ENCODE measurements around the gene ZNF687.

Gene ZNF687

DNA sequence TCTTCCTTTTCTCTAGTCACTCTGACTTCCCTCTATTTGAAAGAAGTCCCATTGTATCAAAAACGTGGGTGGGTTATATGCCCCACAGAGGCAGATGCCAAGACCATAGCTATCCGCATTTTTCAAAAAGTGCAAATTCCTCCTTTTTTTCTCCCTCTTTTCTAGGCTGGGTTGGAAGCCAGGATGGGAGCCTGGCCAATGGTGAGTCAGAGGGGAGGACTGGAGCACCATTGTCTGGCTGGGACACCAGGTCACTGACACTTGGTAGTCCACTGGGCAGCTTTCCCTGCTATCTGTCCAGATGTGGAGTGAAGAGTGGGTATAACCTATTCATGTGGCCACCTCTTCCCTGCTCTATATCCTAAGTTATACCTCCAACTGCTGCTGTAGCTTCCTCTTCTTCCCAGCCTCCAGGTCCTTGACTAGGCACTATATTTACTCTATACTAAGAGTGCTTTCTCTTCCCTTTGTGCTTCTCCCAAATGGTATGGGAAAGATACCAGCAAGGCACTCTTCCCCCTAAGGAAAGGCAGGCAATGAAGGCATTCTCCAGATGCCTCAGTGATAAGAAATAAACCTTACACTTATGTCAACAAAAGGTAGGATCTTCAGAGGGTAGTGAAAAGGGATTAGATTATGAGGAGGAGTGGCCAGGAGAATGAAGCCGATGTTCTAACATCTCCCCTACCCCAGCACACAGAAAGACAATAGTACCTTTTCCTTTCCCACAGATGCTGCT is 32.2 kb downstream of the ZNF687 start:
- DNase-seq, result no peak

DNA sequence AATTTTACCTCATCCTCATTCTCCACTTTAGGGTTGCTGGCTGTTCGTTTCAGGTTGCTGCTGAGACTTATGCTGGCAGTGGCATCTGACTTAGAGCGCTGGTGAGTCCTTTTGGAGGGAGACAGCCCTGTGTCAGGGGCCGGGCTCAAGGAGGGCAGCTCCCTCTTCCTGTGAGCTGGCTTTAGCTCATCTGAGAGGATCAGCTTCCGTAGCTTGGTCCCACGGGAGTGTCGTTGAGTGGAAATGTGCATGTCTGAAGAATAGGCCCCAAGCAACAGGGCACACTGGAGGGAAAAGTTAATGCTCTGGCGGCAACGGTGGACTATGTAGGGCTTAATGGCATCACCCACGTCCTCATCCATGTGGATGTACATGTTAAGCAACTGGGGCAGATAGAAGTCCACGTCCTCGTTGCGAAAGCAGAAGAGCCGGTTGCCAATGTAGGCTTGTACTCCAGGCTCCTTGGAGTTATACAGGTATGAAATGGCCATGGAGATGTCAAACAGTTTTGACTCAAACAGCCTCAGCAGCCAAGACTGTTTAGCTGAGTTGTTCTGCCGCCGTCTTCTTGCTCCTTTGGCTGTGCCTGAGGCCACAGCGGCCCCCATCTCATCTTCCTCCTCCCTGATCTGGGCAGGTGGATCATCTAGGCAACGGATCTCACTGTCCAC is 33.6 kb downstream of the ZNF687 start:
- DNase-seq, result no peak

DNA sequence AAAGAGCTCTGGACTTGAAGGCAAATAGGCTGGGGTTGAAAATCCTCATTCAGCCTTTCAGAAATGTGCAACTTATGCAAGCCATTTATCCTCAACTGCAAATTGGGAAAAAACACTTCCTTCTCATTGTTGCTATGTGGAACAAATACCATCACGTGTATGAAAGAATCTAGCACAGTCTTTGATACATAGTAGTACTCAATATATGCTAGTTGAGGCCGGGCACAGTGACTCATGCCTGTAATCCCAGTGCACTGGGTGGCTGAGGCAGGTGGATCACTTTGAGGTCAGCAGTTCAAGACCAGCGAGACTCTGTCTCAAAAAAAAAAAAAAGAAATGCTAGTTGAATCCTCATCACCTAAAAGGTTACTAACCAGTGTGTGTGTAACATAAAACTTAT is 36.9 kb downstream of the ZNF687 start:
- no peak for DNase-seq

DNA sequence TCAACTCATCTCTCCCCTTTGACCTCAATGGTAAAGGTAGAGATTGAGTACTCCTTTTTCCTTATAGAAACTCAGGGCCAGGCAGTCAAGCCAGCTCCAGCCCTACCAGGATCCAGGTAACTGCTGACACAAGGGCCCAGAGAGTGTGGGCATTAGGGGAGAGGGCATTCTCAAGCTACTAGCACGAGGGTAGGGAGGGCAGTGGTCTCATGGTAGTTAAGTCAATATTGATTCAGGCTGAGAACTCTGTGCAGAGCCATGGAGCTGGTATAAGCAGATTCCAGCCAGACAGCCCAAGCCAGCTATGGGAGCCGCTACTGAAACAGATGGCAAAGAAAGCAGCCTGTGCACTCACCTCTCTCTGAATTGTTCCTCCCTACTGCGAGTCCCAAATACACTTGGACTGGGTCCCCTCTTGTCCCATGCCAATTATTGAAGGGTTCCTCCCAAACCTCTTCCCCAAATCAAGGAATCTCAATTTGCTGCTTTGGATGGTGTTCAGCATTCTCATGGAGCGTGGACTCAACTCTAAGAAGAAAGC is 42.4 kb downstream of the ZNF687 start:
- DNase-seq, result no peak

DNA sequence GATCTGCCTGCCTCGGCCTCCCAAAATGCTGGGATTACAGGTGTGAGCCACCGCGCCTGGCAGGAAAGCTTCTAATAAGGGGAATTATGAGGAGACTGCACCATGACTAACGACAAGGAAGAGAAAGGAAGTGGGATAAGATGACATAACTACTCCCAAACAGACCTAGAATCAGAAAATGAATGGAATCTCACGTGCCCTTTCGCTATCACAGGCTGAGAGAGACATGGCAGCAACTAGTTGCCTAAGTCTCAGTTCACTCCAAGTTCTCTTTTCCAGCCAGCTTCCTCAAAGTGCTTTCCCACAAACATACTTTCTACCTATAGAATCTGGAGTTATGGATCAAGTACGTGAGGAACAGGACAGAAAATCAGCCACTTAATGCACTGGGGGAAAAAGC is 43.1 kb downstream of the ZNF687 start:
- DNase-seq, result no peak

DNA sequence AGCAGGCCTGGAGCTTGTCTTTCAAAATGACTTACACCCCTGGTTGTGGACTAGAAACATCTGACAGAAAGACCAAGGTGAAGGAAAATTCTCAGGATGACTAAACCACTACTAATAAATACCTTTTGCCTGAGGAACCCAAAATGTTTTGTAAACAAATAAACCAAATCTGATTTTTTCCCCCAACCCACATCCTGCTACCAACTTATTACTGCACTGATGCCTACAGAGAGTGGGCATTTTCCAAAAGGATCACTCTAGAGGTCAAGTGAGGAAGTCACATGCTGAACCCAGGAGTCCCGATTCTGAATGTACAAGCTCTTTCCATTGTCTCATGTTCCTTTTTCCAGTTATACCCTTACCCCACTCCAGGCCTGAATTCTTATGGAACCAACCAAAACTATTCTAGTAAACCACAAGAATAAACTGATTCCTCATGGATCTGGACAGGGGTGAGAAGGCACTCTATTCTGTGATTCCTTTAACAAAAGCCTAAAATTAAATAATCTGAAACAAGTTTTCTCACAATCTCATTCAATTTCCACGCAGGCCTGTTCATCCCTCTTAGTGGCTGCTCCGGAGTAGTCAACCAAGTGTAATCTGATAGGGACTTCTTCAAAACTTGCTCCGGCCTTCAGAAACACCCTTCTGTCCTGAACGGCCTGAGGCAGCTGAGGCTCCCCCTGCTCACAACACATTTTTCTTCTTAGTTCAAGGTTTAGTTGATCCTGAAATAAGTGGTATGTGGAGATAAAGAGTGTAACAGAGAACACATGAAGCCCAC is 43.7 kb downstream of the ZNF687 start:
- no peak for DNase-seq

DNA sequence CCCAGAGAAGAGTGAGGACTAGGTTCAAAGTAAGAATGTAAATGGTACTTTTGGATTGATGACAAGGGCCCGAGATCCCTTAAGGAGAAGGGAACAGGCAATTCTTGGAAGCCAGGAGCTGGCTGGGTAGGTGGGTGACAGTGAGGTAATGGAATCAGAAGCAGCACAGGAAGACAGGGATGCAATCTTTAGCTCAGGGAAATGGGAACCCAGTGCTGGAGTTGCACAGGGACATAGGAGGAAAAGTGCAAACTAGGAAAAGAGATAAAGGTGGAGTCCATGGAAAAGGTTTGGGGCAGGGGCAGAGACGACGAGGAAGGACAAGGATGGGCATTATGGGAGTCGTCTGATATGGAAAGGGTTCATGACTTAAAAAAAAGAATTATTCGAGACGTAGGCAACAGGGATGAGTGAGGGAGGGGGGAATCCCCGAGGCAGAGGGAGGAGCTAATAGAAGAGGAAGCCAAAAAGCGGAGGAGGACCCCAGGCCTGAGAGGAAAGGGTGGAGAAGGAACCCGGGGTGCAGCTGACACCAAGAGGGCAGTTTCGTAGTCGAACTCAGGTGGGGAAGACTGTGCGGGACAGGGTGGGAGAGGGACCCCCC is 44.6 kb downstream of the ZNF687 start:
- DNase-seq, result peak; percentile 64

DNA sequence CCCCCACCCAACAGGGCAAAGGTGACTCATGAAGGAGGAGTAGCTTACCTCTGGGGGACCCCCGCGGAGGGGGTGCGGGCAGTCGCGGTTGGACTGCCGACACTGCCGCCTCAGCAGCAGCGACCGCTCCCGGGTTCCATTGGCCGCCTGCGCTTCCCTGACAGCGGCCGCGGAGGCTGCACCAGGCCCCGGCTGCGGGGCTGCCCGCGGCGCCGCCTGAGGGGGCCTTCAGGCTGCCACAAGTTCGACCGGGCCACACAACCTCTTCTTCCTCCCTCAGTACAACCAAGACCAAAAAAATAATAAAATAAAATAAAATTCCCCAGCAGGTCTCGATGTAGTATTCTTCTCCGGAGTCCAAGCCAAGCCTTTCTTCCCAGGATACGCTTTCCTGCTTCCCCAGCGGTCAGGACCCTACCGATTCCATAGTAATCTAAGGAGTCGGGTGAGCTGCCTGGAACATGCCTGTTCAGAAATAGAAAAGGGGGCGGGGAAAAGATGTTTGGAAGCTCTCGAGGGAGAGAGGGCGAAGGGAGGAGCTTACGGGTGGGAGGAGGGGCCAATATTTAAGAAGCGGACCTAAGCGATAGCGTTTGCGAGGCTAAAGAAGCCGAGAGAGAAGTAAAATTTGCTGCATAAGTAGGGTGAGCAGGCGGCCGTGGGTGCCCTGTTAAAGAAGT is 45.3 kb downstream of the ZNF687 start, which contains the start of gene PI4KB:
Gene PI4KB, minus strand, starts transcription at position 194 of the 680 bp plus-strand sequence. CDS start 10,935 bp downstream, outside the sequence.
- DNase-seq, result peak; percentile 93

DNA sequence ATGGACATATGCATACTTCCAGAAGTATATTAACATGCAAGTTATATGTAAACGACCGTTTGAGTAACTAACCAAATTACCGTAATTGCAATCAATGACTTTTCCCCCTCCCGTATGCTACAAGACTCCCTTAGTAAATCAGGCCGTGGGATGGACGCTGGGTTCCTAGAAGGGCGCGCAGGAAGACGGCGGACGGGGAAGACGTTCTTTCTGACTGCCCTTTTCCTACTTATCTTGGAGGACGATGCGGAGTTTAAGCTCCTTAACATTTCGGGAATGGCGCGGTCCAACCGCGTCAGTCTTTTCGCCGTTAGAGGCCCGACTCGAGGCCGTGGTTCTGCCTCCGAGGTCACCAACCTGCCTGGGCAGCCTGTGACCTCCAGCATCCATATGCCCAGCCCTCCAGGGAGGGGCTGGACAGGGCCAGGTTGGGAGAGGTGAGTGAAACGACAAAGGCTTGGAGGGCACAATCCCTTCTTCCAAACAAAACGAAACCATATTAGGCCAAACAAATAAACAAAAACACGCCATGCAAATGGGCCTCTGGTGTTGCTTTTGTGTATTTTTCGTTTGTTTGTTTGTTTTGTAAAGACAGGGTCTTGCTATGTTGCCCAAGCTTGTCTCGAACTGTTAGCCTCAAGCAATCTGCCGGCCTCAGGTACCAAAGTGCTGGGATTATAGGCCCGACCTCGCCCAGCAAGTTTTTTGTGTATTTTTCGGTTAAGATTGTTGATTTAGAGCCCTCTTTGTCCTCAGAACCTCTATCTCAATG is 46.0 kb downstream of the ZNF687 start:
- DNase-seq, result no peak

DNA sequence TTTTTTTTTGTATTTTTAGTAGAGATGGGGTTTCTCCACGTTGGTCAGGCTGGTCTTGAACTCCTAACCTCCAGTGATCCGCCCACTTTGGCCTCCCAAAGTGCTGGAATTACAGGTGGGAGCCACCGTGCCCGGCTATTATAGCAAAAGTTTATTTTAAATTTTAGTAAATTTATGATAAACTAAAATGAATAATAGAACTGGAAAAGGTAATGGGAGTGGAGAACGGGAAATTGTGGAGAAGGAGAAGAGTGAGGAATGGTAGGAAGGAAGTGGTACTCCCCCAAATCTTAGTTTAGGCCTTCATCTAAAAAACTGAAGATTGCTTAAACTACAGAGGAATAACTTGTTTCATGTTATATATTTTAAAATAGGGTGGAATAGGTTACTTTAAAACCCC is 52.7 kb downstream of the ZNF687 start:
- DNase-seq, result no peak

DNA sequence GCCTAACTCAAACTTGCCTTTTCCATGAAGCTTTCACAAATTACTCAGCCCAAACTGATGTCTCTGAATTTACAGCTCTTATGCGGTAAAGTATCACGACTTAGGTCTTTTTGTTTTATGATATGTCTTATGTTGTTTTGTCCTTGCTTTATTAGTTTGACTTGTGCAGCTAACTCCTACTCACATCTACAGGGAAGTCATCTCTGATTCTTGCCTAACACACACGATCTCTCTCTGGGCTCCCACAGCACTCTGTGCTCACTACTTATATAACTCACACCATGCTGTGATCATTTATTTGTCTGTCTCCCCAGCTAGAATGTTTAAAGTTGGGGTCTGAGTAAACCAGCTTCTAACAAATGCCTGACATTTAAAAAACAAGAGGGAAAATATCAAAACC is 54.5 kb downstream of the ZNF687 start:
- no peak for DNase-seq

DNA sequence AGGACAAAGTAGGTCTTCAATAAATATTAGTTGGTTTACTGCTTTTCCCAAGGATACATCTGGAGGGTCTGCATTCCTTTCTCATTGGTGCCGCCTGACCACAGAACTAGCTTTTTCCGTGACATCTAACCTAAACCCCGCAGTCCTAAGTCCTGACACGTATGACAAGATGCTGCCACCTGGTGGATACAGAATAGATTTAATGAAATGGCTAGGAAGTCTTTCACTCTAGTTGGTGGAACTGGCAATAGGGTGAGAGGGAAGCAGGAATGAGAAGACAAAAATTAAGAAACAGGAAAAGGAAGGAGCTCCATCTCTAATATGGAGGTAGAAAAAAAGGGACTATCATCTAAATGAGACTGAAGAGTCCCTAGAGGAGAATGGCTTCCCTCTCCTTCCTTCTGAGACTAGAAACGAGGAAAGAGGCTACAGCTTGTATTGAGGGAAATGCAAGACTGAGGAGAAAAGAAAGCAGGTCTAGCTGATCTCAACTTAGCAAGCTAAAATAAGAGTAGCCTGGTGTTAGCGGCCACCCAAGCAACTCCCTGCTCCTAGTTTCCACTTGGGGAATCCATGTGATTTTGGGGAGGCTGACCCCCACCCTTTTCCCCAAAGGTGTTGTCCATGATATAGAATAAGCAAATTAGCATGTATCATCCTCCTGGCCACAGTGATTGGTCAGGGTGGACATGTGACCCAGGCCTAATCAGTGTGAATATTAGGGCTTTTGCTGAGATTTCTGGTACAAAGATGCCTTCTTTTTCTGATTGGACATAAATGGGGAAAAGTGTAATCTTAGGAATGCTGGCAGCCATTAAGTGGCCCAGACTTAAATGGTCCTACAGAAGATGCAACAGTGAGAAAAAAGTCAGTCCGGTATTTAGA is 59.0 kb downstream of the ZNF687 start:
- peak; percentile 60 for DNase-seq

Measured in CD4-positive, alpha-beta T cell treated with Interleukin-6 for 4 hours (primary cell).